Fibroblast of lung (primary cell): ENCODE data around the gene DLG2.

Experiments
- EZH2 ChIP-seq: IDR thresholded peaks from 2 replicates; pipeline ENCODE4 v1.5.1; 2012; ENCODE audit warnings: low read length, control low read depth, mild to moderate bottlenecking; ENCODE audit errors: missing control alignments
- TF ChIP-seq, protein P1 (sequence below), 2 donors: IDR thresholded peaks in 1 of 2; conservative IDR thresholded peaks in 1 of 2; 1 replicate in 1 of 2; 2 replicates in 1 of 2; pipeline ENCODE4 v1.5.1; 2011 to 2012; ENCODE audit warnings: low read length in 2 of 2, control low read depth in 1 of 2, inconsistent platforms in 1 of 2, low read depth in 1 of 2, mild to moderate bottlenecking in 1 of 2

DNA sequence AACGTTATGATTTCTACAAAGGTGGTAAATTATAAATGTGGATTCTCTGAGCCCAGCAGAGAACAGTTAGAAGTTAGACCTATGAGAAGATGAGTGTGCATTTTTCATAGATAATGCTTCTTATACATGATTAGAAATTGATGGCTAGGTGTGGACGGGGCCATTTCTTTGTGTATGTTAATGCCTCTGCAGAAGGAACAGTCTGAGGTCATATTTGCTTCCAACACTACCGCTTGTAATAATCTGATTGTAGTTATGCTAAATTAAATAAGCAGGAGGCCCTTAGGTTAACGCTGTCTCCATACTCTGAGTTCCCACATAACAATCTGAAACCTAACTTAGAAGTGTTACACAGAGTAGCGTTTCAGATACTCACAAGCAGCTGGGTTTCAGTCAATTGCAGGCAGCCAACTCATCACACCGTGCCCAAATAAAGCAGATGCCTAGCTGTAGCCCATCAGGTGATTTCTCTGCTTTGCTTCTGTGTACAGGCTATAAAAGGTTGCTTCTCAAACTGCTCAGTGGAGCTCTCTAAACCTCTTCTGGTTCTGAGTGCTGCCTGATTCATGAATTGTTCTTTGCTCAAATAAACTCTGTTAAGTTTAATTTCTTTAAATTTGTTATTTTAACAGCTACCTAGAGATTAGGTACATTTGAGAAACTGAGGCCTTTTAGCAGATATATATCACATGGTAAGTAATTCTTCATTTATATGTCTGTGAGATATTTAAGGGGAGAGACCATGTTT lies 1702.2 kb downstream of the DLG2 start:
- TF ChIP-seq, protein P1, sequence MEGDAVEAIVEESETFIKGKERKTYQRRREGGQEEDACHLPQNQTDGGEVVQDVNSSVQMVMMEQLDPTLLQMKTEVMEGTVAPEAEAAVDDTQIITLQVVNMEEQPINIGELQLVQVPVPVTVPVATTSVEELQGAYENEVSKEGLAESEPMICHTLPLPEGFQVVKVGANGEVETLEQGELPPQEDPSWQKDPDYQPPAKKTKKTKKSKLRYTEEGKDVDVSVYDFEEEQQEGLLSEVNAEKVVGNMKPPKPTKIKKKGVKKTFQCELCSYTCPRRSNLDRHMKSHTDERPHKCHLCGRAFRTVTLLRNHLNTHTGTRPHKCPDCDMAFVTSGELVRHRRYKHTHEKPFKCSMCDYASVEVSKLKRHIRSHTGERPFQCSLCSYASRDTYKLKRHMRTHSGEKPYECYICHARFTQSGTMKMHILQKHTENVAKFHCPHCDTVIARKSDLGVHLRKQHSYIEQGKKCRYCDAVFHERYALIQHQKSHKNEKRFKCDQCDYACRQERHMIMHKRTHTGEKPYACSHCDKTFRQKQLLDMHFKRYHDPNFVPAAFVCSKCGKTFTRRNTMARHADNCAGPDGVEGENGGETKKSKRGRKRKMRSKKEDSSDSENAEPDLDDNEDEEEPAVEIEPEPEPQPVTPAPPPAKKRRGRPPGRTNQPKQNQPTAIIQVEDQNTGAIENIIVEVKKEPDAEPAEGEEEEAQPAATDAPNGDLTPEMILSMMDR (conservative IDR thresholded peaks at IDR 0.05 in 1 of 2, IDR thresholded peaks at IDR 0.05 in 1 of 2; ENCODE audit: low read depth in 1 of 2, low read length in 2 of 2), result no peak
- TF ChIP-seq EZH2, result no peak
